Stomach (tissue), 4 donors: ENCODE measurements around the gene BCAS3.

ENCODE experiments used
- POLR2A ChIP-seq, 4 donors: fragments of 450-650 bp; IDR thresholded peaks; one replicate each; pipeline ENCODE4 v1.6.1; 2016; ENCODE audit warnings: antibody characterized with exemption in 4 of 4, control low read depth in 2 of 4, mild to moderate bottlenecking in 1 of 4, moderate library complexity in 1 of 4
- POLR2AphosphoS5 ChIP-seq, 3 donors: sonication (generic); formaldehyde crosslinking; IDR thresholded peaks; one replicate each; pipeline ENCODE4 v1.6.1; 2016; ENCODE audit warnings: antibody characterized with exemption in 3 of 3
- TF ChIP-seq, protein P1 (sequence below), 7 experiments: fragments of 450-650 bp in 4 of 7; fragments of 200-600 bp in 3 of 7; sonication (generic) in 3 of 7; IDR thresholded peaks; one replicate each; pipeline ENCODE4 v1.5.1; 2016 to 2019; ENCODE audit warnings: antibody characterized with exemption in 7 of 7, control low read depth in 2 of 7, mild to moderate bottlenecking in 1 of 7

DNA sequence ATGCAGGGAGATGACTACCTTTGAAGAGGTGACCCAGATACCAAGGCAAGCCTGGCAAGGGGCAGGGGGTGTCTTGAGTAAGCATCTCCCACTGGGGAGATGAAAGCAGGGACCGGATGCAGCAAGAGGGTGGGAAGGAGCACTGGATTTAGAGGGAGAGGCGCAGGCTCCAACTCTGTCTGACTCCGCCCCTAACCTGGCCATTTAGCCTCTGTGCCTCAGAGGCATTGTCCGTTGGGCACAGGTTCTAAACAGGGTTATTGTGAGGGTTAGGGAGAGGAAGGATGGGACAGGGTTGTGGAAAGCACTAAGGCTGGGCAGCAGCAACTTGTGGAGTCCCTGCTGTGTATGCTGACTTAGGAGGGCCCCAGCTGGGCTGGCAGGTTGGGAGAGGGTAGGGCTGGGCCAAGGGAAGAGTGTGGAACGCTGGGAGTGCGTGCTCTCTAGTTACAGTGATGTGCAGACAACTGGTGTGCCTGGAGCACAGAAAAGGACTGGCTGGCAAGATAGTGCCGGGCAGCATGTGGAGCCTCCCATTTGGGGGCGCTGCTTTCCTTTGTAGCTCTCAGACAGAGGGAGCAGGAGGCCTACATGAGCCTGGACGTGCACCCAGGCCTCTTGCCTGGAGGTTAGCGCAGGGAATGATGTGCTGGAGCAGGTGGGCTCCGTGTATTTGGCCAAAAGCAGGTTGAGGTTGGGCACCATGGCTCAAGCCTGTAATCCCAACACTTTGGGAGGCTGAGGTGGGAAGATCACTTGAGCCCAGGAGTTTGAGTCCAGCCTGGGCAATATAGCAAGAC lies 748.2 kb downstream of the BCAS3 start:
- TF ChIP-seq, protein P1, sequence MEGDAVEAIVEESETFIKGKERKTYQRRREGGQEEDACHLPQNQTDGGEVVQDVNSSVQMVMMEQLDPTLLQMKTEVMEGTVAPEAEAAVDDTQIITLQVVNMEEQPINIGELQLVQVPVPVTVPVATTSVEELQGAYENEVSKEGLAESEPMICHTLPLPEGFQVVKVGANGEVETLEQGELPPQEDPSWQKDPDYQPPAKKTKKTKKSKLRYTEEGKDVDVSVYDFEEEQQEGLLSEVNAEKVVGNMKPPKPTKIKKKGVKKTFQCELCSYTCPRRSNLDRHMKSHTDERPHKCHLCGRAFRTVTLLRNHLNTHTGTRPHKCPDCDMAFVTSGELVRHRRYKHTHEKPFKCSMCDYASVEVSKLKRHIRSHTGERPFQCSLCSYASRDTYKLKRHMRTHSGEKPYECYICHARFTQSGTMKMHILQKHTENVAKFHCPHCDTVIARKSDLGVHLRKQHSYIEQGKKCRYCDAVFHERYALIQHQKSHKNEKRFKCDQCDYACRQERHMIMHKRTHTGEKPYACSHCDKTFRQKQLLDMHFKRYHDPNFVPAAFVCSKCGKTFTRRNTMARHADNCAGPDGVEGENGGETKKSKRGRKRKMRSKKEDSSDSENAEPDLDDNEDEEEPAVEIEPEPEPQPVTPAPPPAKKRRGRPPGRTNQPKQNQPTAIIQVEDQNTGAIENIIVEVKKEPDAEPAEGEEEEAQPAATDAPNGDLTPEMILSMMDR (IDR thresholded peaks at IDR 0.05): no peak
- no peak for TF ChIP-seq POLR2AphosphoS5 (IDR thresholded peaks at IDR 0.05)
- no peak for TF ChIP-seq POLR2A (IDR thresholded peaks at IDR 0.05)
